HCT116 (cell line): ENCODE data around the gene FNBP1. TPM values are rescaled to one million over a fixed set of nuclear protein-coding genes. Genes with fewer than 3 reads are reported as not detected.

Experiments used
- ATAC-seq: fragments of 200-7000 bp; cut with Tn5 transposase; 2 replicates; pipeline ENCODE4 v1.9.1; 2020; ENCODE audit warnings: mild to moderate bottlenecking, moderate library complexity
- BruUV-seq: library from RNA; stranded (reverse); fragments of 400-500 nt; replicated peaks from 2 replicates; lab custom pipeline; 2021; lab: Mats Ljungman, UMichigan
- CTCF ChIA-PET: fragments of 300-600 bp; sonication (Branson Sonifier 250); formaldehyde crosslinking; loops from one replicate; lab custom pipeline; 2021; ENCODE audit warnings: antibody characterized with exemption; lab: Charles Lee
- POLR2A ChIA-PET: fragments of 300-600, 350-600 bp; sonication (Branson Sonifier 250); formaldehyde crosslinking; loops from one replicate; lab custom pipeline; 2021; ENCODE audit warnings: antibody characterized with exemption; lab: Charles Lee
- RAD21 ChIA-PET, 2 experiments: fragments of 300-600 bp; sonication (Branson Sonifier 250); formaldehyde crosslinking; loops; one replicate each; lab custom pipeline; 2023; ENCODE audit warnings: low total read pairs in 2 of 2; ENCODE audit not compliant: uncharacterized antibody in 2 of 2, unreplicated experiment in 2 of 2, low non-redundant PET in 1 of 2; lab: Charles Lee
- DNase-seq: peaks from one replicate; pipeline ENCODE4 v3.0.0-alpha.2; 2010; ENCODE audit warnings: low read depth, low spot score
- H2AFZ ChIP-seq: fragments of 200-600 bp; shearing (Covaris generic), sonication (generic); 2 replicates; pipeline ENCODE4 v1.6.1; 2017; ENCODE audit warnings: low read depth, mixed run types, mixed read lengths, antibody characterized with exemption, low read length; ENCODE audit not compliant: poor library complexity, severe bottlenecking
- H3K27ac ChIP-seq: 2 replicates; pipeline ENCODE4 v1.5.1; 2012; ENCODE audit warnings: low read depth, low read length
- H3K27me3 ChIP-seq: fragments of 200-600 bp; sonication (generic); 2 replicates; pipeline ENCODE4 v1.6.1; 2016; ENCODE audit warnings: mixed run types, low read length, mixed read lengths; ENCODE audit not compliant: insufficient read depth
- H3K36me3 ChIP-seq, 2 experiments: fragments of 200-500 bp in 1 of 2; fragments of 200-600 bp in 1 of 2; sonication (Bioruptor generic) in 1 of 2; sonication (generic) in 1 of 2; 2 replicates each; pipeline versions ENCODE4 v1.5.1 to v1.6.1; 2014 to 2016; ENCODE audit warnings: low read length in 2 of 2, inconsistent platforms in 1 of 2, mixed read lengths in 1 of 2, mixed run types in 1 of 2; ENCODE audit not compliant: insufficient read depth in 2 of 2, control insufficient read depth in 1 of 2
- H3K4me1 ChIP-seq, 2 experiments: fragments of 200-600 bp in 1 of 2; sonication (generic) in 1 of 2; 2 replicates each; pipeline versions ENCODE4 v1.5.1 to v1.6.1; 2012 to 2017; ENCODE audit warnings: low read length in 2 of 2, inconsistent platforms in 1 of 2, mild to moderate bottlenecking in 1 of 2, mixed read lengths in 1 of 2, mixed run types in 1 of 2, moderate library complexity in 1 of 2; ENCODE audit not compliant: insufficient read depth in 2 of 2, control insufficient read depth in 1 of 2
- H3K4me2 ChIP-seq: fragments of 200-600 bp; sonication (generic); 2 replicates; pipeline ENCODE4 v1.6.1; 2017; ENCODE audit warnings: mixed run types, low read length, mixed read lengths
- H3K4me3 ChIP-seq, 2 experiments: fragments of 200-600 bp in 1 of 2; sonication (generic) in 1 of 2; replicated peaks in 1 of 2; 2 replicates each; pipeline ENCODE4 v1.5.1; 2011 to 2016; ENCODE audit warnings: low read length in 2 of 2, control low read depth in 1 of 2, low read depth in 1 of 2, mild to moderate bottlenecking in 1 of 2, mixed read lengths in 1 of 2, mixed run types in 1 of 2
- H3K79me2 ChIP-seq: fragments of 200-600 bp; sonication (generic); 2 replicates; pipeline ENCODE4 v1.6.1; 2017; ENCODE audit warnings: mild to moderate bottlenecking, mixed run types, low read length, moderate library complexity, mixed read lengths; ENCODE audit not compliant: insufficient read depth
- H3K9ac ChIP-seq: fragments of 200-600 bp; sonication (generic); 2 replicates; pipeline ENCODE4 v1.6.1; 2016; ENCODE audit warnings: low read length, mixed read lengths
- H3K9me2 ChIP-seq: fragments of 200-600 bp; sonication (generic), shearing (Covaris generic); 2 replicates; pipeline ENCODE4 v1.6.1; 2017; ENCODE audit warnings: mixed run types, mild to moderate bottlenecking, moderate library complexity; ENCODE audit not compliant: insufficient read depth
- H3K9me3 ChIP-seq, 2 experiments: fragments of 200-500 bp in 1 of 2; fragments of 200-600 bp in 1 of 2; sonication (Bioruptor generic) in 1 of 2; sonication (generic) in 1 of 2; 2 replicates each; pipeline ENCODE4 v1.6.1; 2014 to 2017; ENCODE audit warnings: low read length in 2 of 2, mixed read lengths in 2 of 2, inconsistent platforms in 1 of 2, low read depth in 1 of 2, mild to moderate bottlenecking in 1 of 2, mixed run types in 1 of 2, moderate library complexity in 1 of 2; ENCODE audit not compliant: control insufficient read depth in 1 of 2, insufficient read depth in 1 of 2
- H4K20me1 ChIP-seq: fragments of 200-600 bp; sonication (generic), shearing (Covaris generic); 2 replicates; pipeline ENCODE4 v1.6.1; 2017; ENCODE audit warnings: mixed run types, mild to moderate bottlenecking, moderate library complexity; ENCODE audit not compliant: insufficient read depth
- CBX3 ChIP-seq: IDR thresholded peaks from 2 replicates; pipeline ENCODE4 v1.6.1; 2012; ENCODE audit warnings: low read depth
- EGR1 ChIP-seq: IDR thresholded peaks from 2 replicates; pipeline ENCODE4 v1.6.1; 2012; ENCODE audit warnings: low read depth
- EZH2 ChIP-seq: fragments of 200-600 bp; sonication (generic); IDR thresholded peaks from 2 replicates; pipeline ENCODE4 v1.6.1; 2017; ENCODE audit warnings: antibody characterized with exemption, mixed run types
- MAX ChIP-seq: IDR thresholded peaks from 2 replicates; pipeline ENCODE4 v1.6.1; 2012
- SP1 ChIP-seq: IDR thresholded peaks from 2 replicates; pipeline ENCODE4 v1.6.1; 2012; ENCODE audit warnings: low read depth
- SRF ChIP-seq: IDR thresholded peaks from 2 replicates; pipeline ENCODE4 v1.6.1; 2012; ENCODE audit warnings: low read depth
- TCF7L2 ChIP-seq: IDR thresholded peaks from 2 replicates; pipeline ENCODE4 v1.7.0; 2011; ENCODE audit warnings: borderline replicate concordance, inconsistent platforms; ENCODE audit not compliant: insufficient read depth, insufficient read length; ENCODE audit errors: extremely low read depth
- ZFX ChIP-seq: fragments of 450-650 bp; IDR thresholded peaks from 2 replicates; pipeline ENCODE4 v1.6.1; 2017
- intact Hi-C: fragments of 100-400 bp; cut with micrococcal nuclease; formaldehyde crosslinking; loops from 2 replicates; pipeline ENCODE4 v1.10.0; 2022
- total RNA-seq: library from RNA; stranded (reverse); gene quantifications from one replicate; pipeline ENCODE4 v1.2.1, GENCODE V29; 2021; ENCODE audit not compliant: unreplicated experiment
- TF ChIP-seq, protein P1 (sequence below): IDR thresholded peaks from 2 replicates; pipeline ENCODE4 v1.6.1; 2012; ENCODE audit warnings: low read depth

FNBP1 gene
- total RNA-seq, 1 experiment from 2014 or later, result 25.0 TPM

DNA sequence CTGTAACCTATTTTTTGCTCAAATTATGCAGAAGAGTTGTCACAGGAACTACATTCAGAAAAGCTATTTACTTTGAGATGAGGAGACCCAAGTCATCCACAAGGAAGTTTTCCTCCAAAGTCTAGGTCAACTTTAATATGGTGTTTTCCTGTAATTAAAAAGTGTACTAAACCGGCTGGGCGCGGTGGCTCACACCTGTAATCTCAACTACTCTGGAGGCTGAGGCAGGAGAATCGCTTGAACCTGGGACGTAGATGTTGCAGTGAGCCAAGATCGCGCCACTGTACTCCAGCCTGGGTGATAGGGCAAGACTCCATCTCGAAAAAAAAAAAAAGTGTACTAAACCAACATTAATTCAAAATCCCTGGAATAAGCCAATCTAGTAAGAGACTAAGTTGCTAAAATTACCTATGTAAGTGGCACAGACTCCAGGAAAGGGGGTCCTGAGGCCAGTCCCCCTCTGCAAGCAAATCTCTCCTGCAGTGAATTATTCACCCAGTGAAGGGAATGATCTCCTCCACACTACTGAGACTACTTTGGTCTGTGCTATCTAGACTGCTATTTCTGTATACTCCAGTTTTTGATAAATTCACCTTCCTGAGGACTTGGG, 38.9 kb downstream of the FNBP1 start:
- no peak overlapping the region for H3K4me2 ChIP-seq
- H3K9ac ChIP-seq, result no peak overlapping the region
- H4K20me1 ChIP-seq, result no peaks in the 10 kb centered on the region
- no peaks in the 10 kb centered on the region for H3K4me1 ChIP-seq
- no TSS peak for BruUV-seq
- no peaks in the 10 kb centered on the region for H3K9me3 ChIP-seq
- no peak overlapping the region for H2AFZ ChIP-seq
- CTCF ChIA-PET, result no interaction called here
- TF ChIP-seq SRF, result no peak
- H3K27ac ChIP-seq, result no peak overlapping the region
- no peaks in the 10 kb centered on the region; the same call in 1 of the 2 replicates for H3K79me2 ChIP-seq
- POLR2A ChIA-PET, result no interaction called here
- no peaks in the 10 kb centered on the region for H3K27me3 ChIP-seq
- DNase-seq (no peak), ATAC-seq (no peak)
- no peaks in the 10 kb centered on the region for H3K9me2 ChIP-seq
- RAD21 ChIA-PET, result no interaction called here
- intact Hi-C loops, result no loop called here
- H3K4me3 ChIP-seq, result no peak overlapping the region
- H3K36me3 ChIP-seq, result no peaks in the 10 kb centered on the region

- Histone ChIP-seq H3K27ac (no peak overlapping the region), H3K4me1 (peaks cover 0 to 2% of the 10 kb centered on the region in 2 experiments; a peak in 1 of 4 replicates), H3K9ac (no peak overlapping the region), H3K9me2 (no peaks in the 10 kb centered on the region), H2AFZ (no peak overlapping the region), H3K79me2 (no peaks in the 10 kb centered on the region; the same call in 1 of the 2 replicates), H3K4me2 (no peak overlapping the region), H3K9me3 (no peaks in the 10 kb centered on the region), H3K4me3 (no peak overlapping the region), H3K36me3 (no peaks in the 10 kb centered on the region), H4K20me1 (no peaks in the 10 kb centered on the region), H3K27me3 (no peaks in the 10 kb centered on the region)
- CTCF ChIA-PET, result no interaction called here
- RAD21 ChIA-PET, result no interaction called here
- TF ChIP-seq EZH2, result no peak
- TF ChIP-seq CBX3, result no peak
- no peak for TF ChIP-seq SRF
- no peak for TF ChIP-seq ZFX
- no peak for TF ChIP-seq MAX
- no peak for TF ChIP-seq TCF7L2
- TF ChIP-seq EGR1, result no peak
- TF ChIP-seq SP1, result no peak
- TF ChIP-seq, protein P1, sequence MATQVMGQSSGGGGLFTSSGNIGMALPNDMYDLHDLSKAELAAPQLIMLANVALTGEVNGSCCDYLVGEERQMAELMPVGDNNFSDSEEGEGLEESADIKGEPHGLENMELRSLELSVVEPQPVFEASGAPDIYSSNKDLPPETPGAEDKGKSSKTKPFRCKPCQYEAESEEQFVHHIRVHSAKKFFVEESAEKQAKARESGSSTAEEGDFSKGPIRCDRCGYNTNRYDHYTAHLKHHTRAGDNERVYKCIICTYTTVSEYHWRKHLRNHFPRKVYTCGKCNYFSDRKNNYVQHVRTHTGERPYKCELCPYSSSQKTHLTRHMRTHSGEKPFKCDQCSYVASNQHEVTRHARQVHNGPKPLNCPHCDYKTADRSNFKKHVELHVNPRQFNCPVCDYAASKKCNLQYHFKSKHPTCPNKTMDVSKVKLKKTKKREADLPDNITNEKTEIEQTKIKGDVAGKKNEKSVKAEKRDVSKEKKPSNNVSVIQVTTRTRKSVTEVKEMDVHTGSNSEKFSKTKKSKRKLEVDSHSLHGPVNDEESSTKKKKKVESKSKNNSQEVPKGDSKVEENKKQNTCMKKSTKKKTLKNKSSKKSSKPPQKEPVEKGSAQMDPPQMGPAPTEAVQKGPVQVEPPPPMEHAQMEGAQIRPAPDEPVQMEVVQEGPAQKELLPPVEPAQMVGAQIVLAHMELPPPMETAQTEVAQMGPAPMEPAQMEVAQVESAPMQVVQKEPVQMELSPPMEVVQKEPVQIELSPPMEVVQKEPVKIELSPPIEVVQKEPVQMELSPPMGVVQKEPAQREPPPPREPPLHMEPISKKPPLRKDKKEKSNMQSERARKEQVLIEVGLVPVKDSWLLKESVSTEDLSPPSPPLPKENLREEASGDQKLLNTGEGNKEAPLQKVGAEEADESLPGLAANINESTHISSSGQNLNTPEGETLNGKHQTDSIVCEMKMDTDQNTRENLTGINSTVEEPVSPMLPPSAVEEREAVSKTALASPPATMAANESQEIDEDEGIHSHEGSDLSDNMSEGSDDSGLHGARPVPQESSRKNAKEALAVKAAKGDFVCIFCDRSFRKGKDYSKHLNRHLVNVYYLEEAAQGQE, result no peak
- ATAC-seq, result no peak
- BruUV-seq, result no TSS peak
- intact Hi-C loops, result no loop called here
- DNase-seq, result no peak
- POLR2A ChIA-PET, result no interaction called here
Observed at GRCh38 chr9:130002320-130002719, 40.7 kb downstream of the FNBP1 start.
